ENCODE results near the gene SPART. TPM values are rescaled to one million over a fixed set of nuclear protein-coding genes. Genes with fewer than 3 reads are reported as not detected.

SPART gene
- total and polyA plus RNA-seq, 2 of the 8 experiments (the other 6 are each of a cell fraction or from before 2014, with no cell fraction given) = 27.2 to 74.1 TPM

- TF ChIP-seq SIRT6 (IDR thresholded peaks at IDR 0.05; ENCODE audit: low read length) (no peak), POLR2A (IDR thresholded peaks at IDR 0.05; ENCODE audit: control extremely low read depth in 1 of 2, low read depth in 2 of 2, low read length in 2 of 2) (no peak), RAD21 (IDR thresholded peaks at IDR 0.05 in 1 of 2, conservative IDR thresholded peaks at IDR 0.05 in 1 of 2; ENCODE audit: low read depth in 2 of 2, low read length in 2 of 2) (no peak), TAF1 (IDR thresholded peaks at IDR 0.05; ENCODE audit: low read depth, low read length) (no peak), SP2 (IDR thresholded peaks at IDR 0.05; ENCODE audit: low read length) (no peak), CTBP2 (IDR thresholded peaks at IDR 0.05; ENCODE audit: borderline replicate concordance, insufficient read depth, insufficient read length, low read length) (no peak), KDM1A (IDR thresholded peaks at IDR 0.05; ENCODE audit: borderline replicate concordance, low read length) (no peak), ZNF274 (IDR thresholded peaks at IDR 0.05; ENCODE audit: borderline replicate concordance, extremely low read depth, low read length) (no peak), SP4 (IDR thresholded peaks at IDR 0.05; ENCODE audit: low read length) (no peak)
- TF ChIP-seq, protein P1, sequence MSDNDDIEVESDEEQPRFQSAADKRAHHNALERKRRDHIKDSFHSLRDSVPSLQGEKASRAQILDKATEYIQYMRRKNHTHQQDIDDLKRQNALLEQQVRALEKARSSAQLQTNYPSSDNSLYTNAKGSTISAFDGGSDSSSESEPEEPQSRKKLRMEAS (IDR thresholded peaks at IDR 0.05) = no peak
Observed at GRCh38 chr13:36342715-36343114, 3.5 kb downstream of the SPART start (continued).

Measured in H1 (cell line).